ENCODE data around the gene CMTM2. TPM values are rescaled to one million over a fixed set of nuclear protein-coding genes. Genes with fewer than 3 reads are reported as not detected.

The CMTM2 gene
- total and polyA plus RNA-seq, 8 donors, result 0.21 to 0.84 (median 0.65) TPM; not detected in 5

- no peak for FAIRE-seq
- H3K27ac ChIP-seq, result no peak overlapping the region
- H3K4me3 ChIP-seq, result no peak overlapping the region
- DNase-seq, result no peak
- H3K27me3 ChIP-seq, result no peaks in the 10 kb centered on the region
- ATAC-seq, result no peak
- no peaks in the 10 kb centered on the region for H3K4me1 ChIP-seq
- WGBS, 2 donors, result 75 to 85% methylated on average over 5 of the region's 5 CpGs
- TF ChIP-seq, protein P1, sequence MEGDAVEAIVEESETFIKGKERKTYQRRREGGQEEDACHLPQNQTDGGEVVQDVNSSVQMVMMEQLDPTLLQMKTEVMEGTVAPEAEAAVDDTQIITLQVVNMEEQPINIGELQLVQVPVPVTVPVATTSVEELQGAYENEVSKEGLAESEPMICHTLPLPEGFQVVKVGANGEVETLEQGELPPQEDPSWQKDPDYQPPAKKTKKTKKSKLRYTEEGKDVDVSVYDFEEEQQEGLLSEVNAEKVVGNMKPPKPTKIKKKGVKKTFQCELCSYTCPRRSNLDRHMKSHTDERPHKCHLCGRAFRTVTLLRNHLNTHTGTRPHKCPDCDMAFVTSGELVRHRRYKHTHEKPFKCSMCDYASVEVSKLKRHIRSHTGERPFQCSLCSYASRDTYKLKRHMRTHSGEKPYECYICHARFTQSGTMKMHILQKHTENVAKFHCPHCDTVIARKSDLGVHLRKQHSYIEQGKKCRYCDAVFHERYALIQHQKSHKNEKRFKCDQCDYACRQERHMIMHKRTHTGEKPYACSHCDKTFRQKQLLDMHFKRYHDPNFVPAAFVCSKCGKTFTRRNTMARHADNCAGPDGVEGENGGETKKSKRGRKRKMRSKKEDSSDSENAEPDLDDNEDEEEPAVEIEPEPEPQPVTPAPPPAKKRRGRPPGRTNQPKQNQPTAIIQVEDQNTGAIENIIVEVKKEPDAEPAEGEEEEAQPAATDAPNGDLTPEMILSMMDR (IDR thresholded peaks at IDR 0.05), result no peak
- intact Hi-C loops (cut with DNase I), result no loop called here
- H3K36me3 ChIP-seq, result peaks cover 0 to 20% (median 0%) of the 10 kb centered on the region in 3 donors
- H3K9me3 ChIP-seq, result no peaks in the 10 kb centered on the region
Observed at GRCh38 chr16:66538910-66539309, 40.4 kb upstream of the CMTM2 start.

GRCh38 chr16:66539623-66540469 lies 39.4 kb upstream of the CMTM2 start:
- DNase-seq (no peak), ATAC-seq (peak in 3 of 4 donors; percentile 30 to 78 (median 73)), FAIRE-seq (no peak)
- Histone ChIP-seq H3K36me3 (peaks cover 0 to 20% (median 0%) of the 10 kb centered on the region in 3 donors), H3K4me3 (no peak overlapping the region), H3K27ac (no peak overlapping the region), H3K27me3 (no peaks in the 10 kb centered on the region), H3K4me1 (no peaks in the 10 kb centered on the region), H3K9me3 (no peaks in the 10 kb centered on the region)
- TF ChIP-seq, protein P1 (IDR thresholded peaks at IDR 0.05), result no peak
- WGBS, 2 donors, result 81 to 83% methylated on average over 3 of the region's 3 CpGs
- intact Hi-C loops (cut with DNase I), result no loop called here

- H3K9me3 ChIP-seq, result no peaks in the 10 kb centered on the region
- no peak overlapping the region for H3K27ac ChIP-seq
- peaks cover 0 to 10% (median 0%) of the 10 kb centered on the region in 3 donors for H3K36me3 ChIP-seq
- ATAC-seq (no peak), DNase-seq (no peak), FAIRE-seq (no peak)
- no peaks in the 10 kb centered on the region for H3K4me1 ChIP-seq
- intact Hi-C loops (cut with DNase I), result no loop called here
- H3K27me3 ChIP-seq, result no peaks in the 10 kb centered on the region
- TF ChIP-seq, protein P1 (IDR thresholded peaks at IDR 0.05), result no peak
- H3K4me3 ChIP-seq, result no peak overlapping the region
- WGBS, 2 donors, result 85 to 87% methylated on average over 18 of the region's 18 CpGs
Observed at GRCh38 chr16:66541388-66542355, 37.6 kb upstream of the CMTM2 start.

GRCh38 chr16:66542396-66542795 lies 36.9 kb upstream of the CMTM2 start:
- 96 to 97% methylated on average over 3 of the region's 3 CpGs for WGBS, 2 donors
- H3K4me3 ChIP-seq, result no peak overlapping the region
- no peaks in the 10 kb centered on the region for H3K27me3 ChIP-seq
- intact Hi-C loops (cut with DNase I), result no loop called here
- DNase-seq, result no peak
- H3K4me1 ChIP-seq, result no peaks in the 10 kb centered on the region
- TF ChIP-seq, protein P1 (IDR thresholded peaks at IDR 0.05), result no peak
- H3K9me3 ChIP-seq, result no peaks in the 10 kb centered on the region
- FAIRE-seq, result no peak
- no peak for ATAC-seq
- H3K36me3 ChIP-seq, result peaks cover 0 to 10% (median 0%) of the 10 kb centered on the region in 3 donors
- H3K27ac ChIP-seq, result no peak overlapping the region

All from pancreas (tissue), 10 donors.